Chondrocyte (in vitro differentiated cells): ENCODE results near the gene PRORP. TPM values are rescaled to one million over a fixed set of nuclear protein-coding genes. Genes with fewer than 3 reads are reported as not detected.
"Not testable (repeated sequence)": the region's sequence is repeated elsewhere in the genome, so short reads cannot be mapped to it uniquely, and the experiment has no call there.

ENCODE experiments used
- DNase-seq: peaks from one replicate; pipeline ENCODE4 v3.0.0; 2021; ENCODE audit warnings: mixed read lengths, low spot score
- H3K27ac Mint-ChIP-seq: one replicate; pipeline ENCODE4 v1.8.0; 2021; ENCODE audit warnings: mild to moderate bottlenecking, moderate library complexity, mixed read lengths; ENCODE audit not compliant: unreplicated experiment
- H3K27me3 Mint-ChIP-seq: 2 replicates; pipeline ENCODE4 v1.8.0; 2021; ENCODE audit warnings: low read depth, mixed read lengths
- H3K36me3 Mint-ChIP-seq: 2 replicates; pipeline ENCODE4 v1.8.0; 2021; ENCODE audit warnings: low read depth, mixed read lengths
- H3K4me1 Mint-ChIP-seq: 2 replicates; pipeline ENCODE4 v1.8.0; 2021; ENCODE audit warnings: low read depth, mild to moderate bottlenecking, mixed read lengths
- H3K4me3 Mint-ChIP-seq: one replicate; pipeline ENCODE4 v1.8.0; 2021; ENCODE audit warnings: mild to moderate bottlenecking, moderate library complexity, mixed read lengths; ENCODE audit not compliant: unreplicated experiment
- H3K9me3 Mint-ChIP-seq: 2 replicates; pipeline ENCODE4 v1.8.0; 2021; ENCODE audit warnings: low read depth, mixed read lengths
- total RNA-seq: library from RNA; stranded (reverse); gene quantifications from 3 replicates; pipeline ENCODE4 v1.2.1, GENCODE V29; 2021
- TF ChIP-seq, protein P1 (sequence below): fragments of 200-600 bp; sonication (generic); IDR thresholded peaks from 2 replicates; pipeline ENCODE4 v1.5.0; 2021; ENCODE audit warnings: antibody characterized with exemption, mild to moderate bottlenecking, moderate library complexity

PRORP gene
- total RNA-seq, 1 donor from 2014 or later = 31.1 TPM

GRCh38 chr14:35085441-35085840, 36.9 kb upstream of the PRORP start:
- no peaks in the 10 kb centered on the region for H3K27me3 Mint-ChIP-seq
- H3K4me3 Mint-ChIP-seq = no peak overlapping the region
- no peaks in the 10 kb centered on the region for H3K9me3 Mint-ChIP-seq
- H3K27ac Mint-ChIP-seq = no peak overlapping the region
- H3K4me1 Mint-ChIP-seq = no peaks in the 10 kb centered on the region
- TF ChIP-seq, protein P1, sequence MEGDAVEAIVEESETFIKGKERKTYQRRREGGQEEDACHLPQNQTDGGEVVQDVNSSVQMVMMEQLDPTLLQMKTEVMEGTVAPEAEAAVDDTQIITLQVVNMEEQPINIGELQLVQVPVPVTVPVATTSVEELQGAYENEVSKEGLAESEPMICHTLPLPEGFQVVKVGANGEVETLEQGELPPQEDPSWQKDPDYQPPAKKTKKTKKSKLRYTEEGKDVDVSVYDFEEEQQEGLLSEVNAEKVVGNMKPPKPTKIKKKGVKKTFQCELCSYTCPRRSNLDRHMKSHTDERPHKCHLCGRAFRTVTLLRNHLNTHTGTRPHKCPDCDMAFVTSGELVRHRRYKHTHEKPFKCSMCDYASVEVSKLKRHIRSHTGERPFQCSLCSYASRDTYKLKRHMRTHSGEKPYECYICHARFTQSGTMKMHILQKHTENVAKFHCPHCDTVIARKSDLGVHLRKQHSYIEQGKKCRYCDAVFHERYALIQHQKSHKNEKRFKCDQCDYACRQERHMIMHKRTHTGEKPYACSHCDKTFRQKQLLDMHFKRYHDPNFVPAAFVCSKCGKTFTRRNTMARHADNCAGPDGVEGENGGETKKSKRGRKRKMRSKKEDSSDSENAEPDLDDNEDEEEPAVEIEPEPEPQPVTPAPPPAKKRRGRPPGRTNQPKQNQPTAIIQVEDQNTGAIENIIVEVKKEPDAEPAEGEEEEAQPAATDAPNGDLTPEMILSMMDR = no peak
- H3K36me3 Mint-ChIP-seq = peaks cover 17% of the 10 kb centered on the region
- no peak for DNase-seq

DNA sequence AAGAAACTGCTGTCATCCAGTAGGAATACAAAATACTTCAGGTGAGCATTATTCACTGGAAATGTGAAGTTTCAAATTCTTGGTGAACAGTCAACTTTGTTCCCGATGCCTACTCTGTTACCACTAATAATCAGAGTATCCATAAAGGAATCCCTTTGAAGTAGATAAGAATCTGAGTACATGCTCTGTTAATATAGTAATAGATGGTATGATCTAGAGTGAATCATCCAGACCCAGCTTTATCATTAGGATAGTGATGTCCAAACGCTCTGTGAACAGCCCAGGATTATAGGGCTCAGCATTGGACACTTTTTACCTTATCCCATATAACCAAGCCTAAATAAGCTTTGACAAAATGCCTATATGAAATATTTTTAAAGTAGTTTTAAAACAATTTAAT, 33.8 kb upstream of the PRORP start:
- Mint-ChIP-seq H3K9me3 (no peaks in the 10 kb centered on the region), H3K27ac (peak overlapping the region; percentile 55), H3K36me3 (peaks cover 20% of the 10 kb centered on the region), H3K27me3 (no peaks in the 10 kb centered on the region), H3K4me3 (no peak overlapping the region), H3K4me1 (no peaks in the 10 kb centered on the region)
- no peak for DNase-seq
- TF ChIP-seq, protein P1 = no peak

DNA sequence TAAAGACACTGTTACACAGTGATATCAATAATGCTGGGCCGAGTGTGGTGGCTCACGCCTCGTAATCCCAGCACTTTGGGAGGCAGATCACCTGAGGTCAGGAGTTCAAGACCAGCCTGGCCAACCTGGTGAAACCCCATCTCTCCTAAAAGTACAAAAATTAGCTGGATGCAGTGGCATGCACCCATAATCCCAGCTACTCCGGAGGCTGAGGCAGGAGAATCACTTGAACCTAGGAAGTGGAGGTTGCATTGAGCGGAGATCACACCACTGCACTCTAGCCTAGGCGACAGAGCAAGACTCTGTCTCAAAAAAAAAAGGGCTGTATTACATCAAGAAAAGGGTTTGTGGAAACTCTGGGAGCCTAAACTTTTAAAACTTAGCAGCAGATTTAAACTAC, 27.7 kb upstream of the PRORP start:
- peaks cover 18% of the 10 kb centered on the region for H3K36me3 Mint-ChIP-seq
- H3K27ac Mint-ChIP-seq, H3K4me1 Mint-ChIP-seq, H3K4me3 Mint-ChIP-seq, H3K9me3 Mint-ChIP-seq, DNase-seq, H3K27me3 Mint-ChIP-seq: not testable (repeated sequence)

- Mint-ChIP-seq H3K9me3 (no peaks in the 10 kb centered on the region), H3K27ac (no peak overlapping the region), H3K4me3 (no peak overlapping the region), H3K27me3 (no peaks in the 10 kb centered on the region), H3K4me1 (peaks cover 9% of the 10 kb centered on the region), H3K36me3 (peaks cover 39% of the 10 kb centered on the region)
- TF ChIP-seq, protein P1 = no peak
- DNase-seq = no peak
Measured at GRCh38 chr14:35107866-35108265, 14.5 kb upstream of the PRORP start.

DNA sequence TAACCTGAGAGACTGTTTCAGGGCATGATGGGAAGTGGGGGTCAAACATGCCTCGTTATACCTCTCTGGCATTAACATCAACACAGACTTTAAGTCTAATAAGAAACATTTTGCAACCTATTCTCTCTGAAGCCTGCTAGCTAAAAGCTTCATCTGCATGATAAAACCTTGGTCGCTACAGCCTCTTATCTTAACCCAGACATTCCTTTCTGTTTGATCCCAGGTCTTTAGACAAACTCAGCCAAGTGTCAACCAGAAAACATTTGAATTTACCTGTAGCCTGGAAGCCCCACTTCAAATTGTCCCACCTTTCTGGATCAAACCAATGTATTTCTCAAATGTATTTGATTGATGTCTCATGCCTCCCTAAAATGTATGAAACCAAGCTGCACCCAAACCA, 9.7 kb upstream of the PRORP start:
- H3K27ac Mint-ChIP-seq = peak overlapping the region; percentile 25
- H3K4me3 Mint-ChIP-seq = no peak overlapping the region
- H3K4me1 Mint-ChIP-seq = peaks cover 21% of the 10 kb centered on the region
- DNase-seq = no peak
- TF ChIP-seq, protein P1 = no peak
- peaks cover 35% of the 10 kb centered on the region for H3K36me3 Mint-ChIP-seq
- no peaks in the 10 kb centered on the region for H3K27me3 Mint-ChIP-seq
- no peaks in the 10 kb centered on the region for H3K9me3 Mint-ChIP-seq

DNA sequence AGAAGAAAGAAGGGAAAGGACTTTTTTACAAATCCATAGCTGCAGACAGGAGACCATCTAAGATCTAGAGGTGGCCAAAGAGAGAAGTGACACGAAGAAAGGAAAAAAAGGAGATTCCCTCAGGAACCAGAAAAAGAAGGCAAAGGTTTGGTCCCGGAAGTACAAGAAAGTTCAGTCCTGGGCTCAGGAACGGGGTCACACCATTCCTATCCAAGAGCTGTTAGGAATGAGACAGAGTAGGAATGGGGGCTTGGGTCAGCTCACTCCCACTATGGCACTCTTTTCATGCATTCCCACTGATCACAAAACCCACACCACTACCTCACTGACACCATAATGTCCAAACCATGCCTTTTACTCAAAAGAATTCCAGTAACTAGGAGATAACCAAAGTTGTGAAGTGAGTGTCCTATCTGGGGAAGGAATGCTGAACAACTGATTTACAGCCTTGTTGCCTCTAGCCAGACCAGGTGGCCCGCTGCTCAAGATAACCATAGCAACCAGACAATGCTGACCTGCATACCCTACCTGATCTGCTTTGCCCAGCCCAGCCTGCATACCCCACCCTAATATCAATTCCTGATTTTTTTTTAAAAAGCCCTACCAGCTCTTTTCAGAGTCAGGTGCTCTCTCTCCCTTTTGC, 8.9 kb upstream of the PRORP start:
- Mint-ChIP-seq H3K4me3 (no peak overlapping the region), H3K4me1 (peaks cover 27% of the 10 kb centered on the region), H3K27ac (peak overlapping the region; percentile 25), H3K27me3 (no peaks in the 10 kb centered on the region), H3K9me3 (no peaks in the 10 kb centered on the region), H3K36me3 (peaks cover 38% of the 10 kb centered on the region)
- no peak for DNase-seq
- TF ChIP-seq, protein P1 = no peak
